ENCODE data around the gene FBN2.

DNA sequence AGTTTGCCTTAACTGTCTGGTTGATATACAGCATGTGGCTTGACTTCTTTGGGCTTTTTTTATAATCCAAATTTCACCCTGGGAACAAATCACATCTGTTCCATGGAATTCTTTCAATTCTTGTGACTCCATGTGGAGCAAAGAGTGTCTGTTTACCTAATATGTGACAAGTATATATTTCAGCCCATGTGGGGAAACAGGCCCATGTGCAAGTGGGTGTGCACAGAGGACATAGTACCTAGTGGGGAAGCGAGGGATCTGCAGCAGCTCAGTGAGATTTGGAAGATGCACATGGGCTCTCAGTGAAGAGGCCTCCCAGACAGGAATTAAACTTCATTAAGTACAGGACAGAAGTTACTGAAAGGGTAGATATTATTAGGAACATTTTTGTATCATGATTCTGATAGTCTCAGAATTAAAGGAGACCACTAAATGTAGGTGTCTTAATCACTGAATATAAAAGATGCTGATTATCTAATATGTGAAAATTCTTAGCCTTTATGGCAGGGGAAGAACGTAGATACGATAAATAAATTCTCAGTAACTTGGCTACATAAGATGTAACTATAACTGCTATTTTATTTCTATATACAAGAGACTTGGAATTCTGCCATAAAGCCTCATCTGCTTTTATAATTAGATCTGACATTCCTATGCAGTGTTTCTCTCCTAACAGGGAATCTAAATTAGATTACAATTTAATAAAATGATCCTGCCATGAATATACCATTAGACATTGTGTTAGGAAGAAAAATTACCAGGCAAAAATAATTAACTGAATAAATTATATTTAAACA lies 273.3 kb downstream of the FBN2 start:
- TF ChIP-seq EP300 (IDR thresholded peaks at IDR 0.05; ENCODE audit: borderline replicate concordance) (no peak), RAD21 (IDR thresholded peaks at IDR 0.05; ENCODE audit: low read depth) (no peak), ZBTB7A (IDR thresholded peaks at IDR 0.05; ENCODE audit: low read depth) (no peak), EGR1 (IDR thresholded peaks at IDR 0.05) (no peak), TEAD4 (IDR thresholded peaks at IDR 0.05) (no peak), NFIC (IDR thresholded peaks at IDR 0.05) (no peak)
- TF ChIP-seq, protein P1, sequence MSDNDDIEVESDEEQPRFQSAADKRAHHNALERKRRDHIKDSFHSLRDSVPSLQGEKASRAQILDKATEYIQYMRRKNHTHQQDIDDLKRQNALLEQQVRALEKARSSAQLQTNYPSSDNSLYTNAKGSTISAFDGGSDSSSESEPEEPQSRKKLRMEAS (IDR thresholded peaks at IDR 0.05): no peak
- TF ChIP-seq, protein P2, sequence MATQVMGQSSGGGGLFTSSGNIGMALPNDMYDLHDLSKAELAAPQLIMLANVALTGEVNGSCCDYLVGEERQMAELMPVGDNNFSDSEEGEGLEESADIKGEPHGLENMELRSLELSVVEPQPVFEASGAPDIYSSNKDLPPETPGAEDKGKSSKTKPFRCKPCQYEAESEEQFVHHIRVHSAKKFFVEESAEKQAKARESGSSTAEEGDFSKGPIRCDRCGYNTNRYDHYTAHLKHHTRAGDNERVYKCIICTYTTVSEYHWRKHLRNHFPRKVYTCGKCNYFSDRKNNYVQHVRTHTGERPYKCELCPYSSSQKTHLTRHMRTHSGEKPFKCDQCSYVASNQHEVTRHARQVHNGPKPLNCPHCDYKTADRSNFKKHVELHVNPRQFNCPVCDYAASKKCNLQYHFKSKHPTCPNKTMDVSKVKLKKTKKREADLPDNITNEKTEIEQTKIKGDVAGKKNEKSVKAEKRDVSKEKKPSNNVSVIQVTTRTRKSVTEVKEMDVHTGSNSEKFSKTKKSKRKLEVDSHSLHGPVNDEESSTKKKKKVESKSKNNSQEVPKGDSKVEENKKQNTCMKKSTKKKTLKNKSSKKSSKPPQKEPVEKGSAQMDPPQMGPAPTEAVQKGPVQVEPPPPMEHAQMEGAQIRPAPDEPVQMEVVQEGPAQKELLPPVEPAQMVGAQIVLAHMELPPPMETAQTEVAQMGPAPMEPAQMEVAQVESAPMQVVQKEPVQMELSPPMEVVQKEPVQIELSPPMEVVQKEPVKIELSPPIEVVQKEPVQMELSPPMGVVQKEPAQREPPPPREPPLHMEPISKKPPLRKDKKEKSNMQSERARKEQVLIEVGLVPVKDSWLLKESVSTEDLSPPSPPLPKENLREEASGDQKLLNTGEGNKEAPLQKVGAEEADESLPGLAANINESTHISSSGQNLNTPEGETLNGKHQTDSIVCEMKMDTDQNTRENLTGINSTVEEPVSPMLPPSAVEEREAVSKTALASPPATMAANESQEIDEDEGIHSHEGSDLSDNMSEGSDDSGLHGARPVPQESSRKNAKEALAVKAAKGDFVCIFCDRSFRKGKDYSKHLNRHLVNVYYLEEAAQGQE (IDR thresholded peaks at IDR 0.05; ENCODE audit: low read depth): no peak
- TF ChIP-seq, protein P3, sequence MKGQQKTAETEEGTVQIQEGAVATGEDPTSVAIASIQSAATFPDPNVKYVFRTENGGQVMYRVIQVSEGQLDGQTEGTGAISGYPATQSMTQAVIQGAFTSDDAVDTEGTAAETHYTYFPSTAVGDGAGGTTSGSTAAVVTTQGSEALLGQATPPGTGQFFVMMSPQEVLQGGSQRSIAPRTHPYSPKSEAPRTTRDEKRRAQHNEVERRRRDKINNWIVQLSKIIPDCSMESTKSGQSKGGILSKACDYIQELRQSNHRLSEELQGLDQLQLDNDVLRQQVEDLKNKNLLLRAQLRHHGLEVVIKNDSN (IDR thresholded peaks at IDR 0.05): no peak
